ENCODE measurements around the gene COPS8. TPM values are rescaled to one million over a fixed set of nuclear protein-coding genes. Genes with fewer than 3 reads are reported as not detected.

COPS8 gene
- total RNA-seq, 1 donor from 2014 or later = 76.1 TPM

DNA sequence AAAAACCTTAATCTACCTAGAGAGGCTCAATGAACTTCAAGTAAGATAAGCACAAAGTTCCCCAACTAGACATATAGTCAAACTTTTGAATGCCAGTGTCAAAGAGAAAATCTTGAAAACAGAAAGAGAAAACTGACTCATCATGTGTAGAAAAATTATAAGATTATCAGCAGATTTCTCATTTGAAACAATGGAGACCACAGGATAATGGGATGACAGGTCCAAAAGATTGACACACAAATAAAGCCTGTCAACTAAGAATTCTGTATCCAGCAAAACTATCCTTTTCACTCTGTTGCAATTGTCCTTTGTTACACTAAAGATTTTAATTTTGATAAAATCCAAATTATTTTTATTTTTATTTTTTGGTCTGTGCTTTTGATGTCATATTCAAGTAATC is 61.6 kb downstream of the COPS8 start:
- H3K36me3 ChIP-seq (ENCODE audit: insufficient read depth, low read length) = no peaks in the 10 kb centered on the region
- TF ChIP-seq EZH2 (IDR thresholded peaks at IDR 0.05; ENCODE audit: insufficient read depth, low read length) (no peak), CTCF (IDR thresholded peaks at IDR 0.05; ENCODE audit: insufficient read depth, low read depth, low read length) (no peak)
- no peaks in the 10 kb centered on the region for H3K79me2 ChIP-seq (ENCODE audit: insufficient read depth, low read length)
- no peak overlapping the region for H3K27ac ChIP-seq (ENCODE audit: low read depth, low read length)
- Mint-ChIP-seq H3K27ac (ENCODE audit: unreplicated experiment) (no peak overlapping the region), H3K36me3 (ENCODE audit: low read depth, unreplicated experiment) (peaks cover 7% of the 10 kb centered on the region), H3K4me3 (ENCODE audit: unreplicated experiment) (no peak overlapping the region), H3K9me3 (ENCODE audit: unreplicated experiment) (peaks cover 31% of the 10 kb centered on the region), H3K27me3 (ENCODE audit: low read depth, unreplicated experiment) (peaks cover 10% of the 10 kb centered on the region), H3K4me1 (ENCODE audit: low read depth, unreplicated experiment) (peaks cover 10% of the 10 kb centered on the region)
- H2AFZ ChIP-seq (ENCODE audit: low read depth, low read length) = no peak overlapping the region
- no peaks in the 10 kb centered on the region for H4K20me1 ChIP-seq (ENCODE audit: insufficient read depth, low read length)
- no peak overlapping the region for H3K4me3 ChIP-seq (ENCODE audit: insufficient read depth, low read depth, low read length)
- DNase-seq (ENCODE audit: low read depth) (no peak), FAIRE-seq (no peak)
- no peaks in the 10 kb centered on the region for H3K4me1 ChIP-seq (ENCODE audit: insufficient read depth, low read length)
- H3K9ac ChIP-seq (ENCODE audit: low read length) = no peak overlapping the region
- no peaks in the 10 kb centered on the region for H3K27me3 ChIP-seq (ENCODE audit: insufficient read depth, low read length)
- peaks cover 13% of the 10 kb centered on the region for H3K9me3 ChIP-seq (ENCODE audit: insufficient read depth, low read depth, low read length)
- H3K4me2 ChIP-seq (ENCODE audit: low read length) = no peak overlapping the region

DNA sequence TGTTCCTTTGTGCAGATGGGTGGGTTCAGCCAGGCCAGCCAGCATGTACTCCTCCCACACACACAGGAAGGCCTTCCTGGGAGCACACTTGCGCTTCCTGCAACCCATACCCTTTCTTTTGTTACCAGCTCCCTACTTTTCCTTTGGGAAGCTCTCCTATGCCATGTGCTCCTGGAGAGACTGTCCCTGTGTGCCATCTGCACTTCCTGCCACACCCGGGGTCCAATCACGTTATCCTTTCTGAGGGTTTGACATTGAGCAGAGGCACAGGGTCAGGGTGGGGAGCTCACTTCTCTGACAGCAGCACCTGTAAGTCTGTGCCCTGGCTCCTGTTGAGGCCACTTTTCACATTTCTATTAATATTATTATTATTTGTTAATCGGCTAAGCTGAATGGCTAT is 62.9 kb downstream of the COPS8 start:
- H3K36me3 ChIP-seq (ENCODE audit: insufficient read depth, low read length) = no peaks in the 10 kb centered on the region
- no peaks in the 10 kb centered on the region for H3K27me3 ChIP-seq (ENCODE audit: insufficient read depth, low read length)
- TF ChIP-seq EZH2 (IDR thresholded peaks at IDR 0.05; ENCODE audit: insufficient read depth, low read length) (no peak), CTCF (IDR thresholded peaks at IDR 0.05; ENCODE audit: insufficient read depth, low read depth, low read length) (no peak)
- H3K27me3 Mint-ChIP-seq (ENCODE audit: low read depth, unreplicated experiment) = peaks cover 10% of the 10 kb centered on the region
- FAIRE-seq = no peak
- no peak overlapping the region for H3K27ac Mint-ChIP-seq (ENCODE audit: unreplicated experiment)
- no peak overlapping the region for H3K27ac ChIP-seq (ENCODE audit: low read depth, low read length)
- no peak overlapping the region for H3K4me2 ChIP-seq (ENCODE audit: low read length)
- no peak overlapping the region for H3K4me3 Mint-ChIP-seq (ENCODE audit: unreplicated experiment)
- no peak overlapping the region for H3K4me3 ChIP-seq (ENCODE audit: insufficient read depth, low read depth, low read length)
- H3K4me1 Mint-ChIP-seq (ENCODE audit: low read depth, unreplicated experiment) = peaks cover 10% of the 10 kb centered on the region
- no peak overlapping the region for H3K9ac ChIP-seq (ENCODE audit: low read length)
- H3K9me3 Mint-ChIP-seq (ENCODE audit: unreplicated experiment) = peaks cover 30% of the 10 kb centered on the region
- H3K9me3 ChIP-seq (ENCODE audit: insufficient read depth, low read depth, low read length) = peaks cover 13% of the 10 kb centered on the region
- no peak for DNase-seq (ENCODE audit: low read depth)
- peaks cover 7% of the 10 kb centered on the region for H3K36me3 Mint-ChIP-seq (ENCODE audit: low read depth, unreplicated experiment)
- no peaks in the 10 kb centered on the region for H4K20me1 ChIP-seq (ENCODE audit: insufficient read depth, low read length)
- H2AFZ ChIP-seq (ENCODE audit: low read depth, low read length) = no peak overlapping the region
- H3K4me1 ChIP-seq (ENCODE audit: insufficient read depth, low read length) = no peaks in the 10 kb centered on the region
- no peaks in the 10 kb centered on the region for H3K79me2 ChIP-seq (ENCODE audit: insufficient read depth, low read length)

DNA sequence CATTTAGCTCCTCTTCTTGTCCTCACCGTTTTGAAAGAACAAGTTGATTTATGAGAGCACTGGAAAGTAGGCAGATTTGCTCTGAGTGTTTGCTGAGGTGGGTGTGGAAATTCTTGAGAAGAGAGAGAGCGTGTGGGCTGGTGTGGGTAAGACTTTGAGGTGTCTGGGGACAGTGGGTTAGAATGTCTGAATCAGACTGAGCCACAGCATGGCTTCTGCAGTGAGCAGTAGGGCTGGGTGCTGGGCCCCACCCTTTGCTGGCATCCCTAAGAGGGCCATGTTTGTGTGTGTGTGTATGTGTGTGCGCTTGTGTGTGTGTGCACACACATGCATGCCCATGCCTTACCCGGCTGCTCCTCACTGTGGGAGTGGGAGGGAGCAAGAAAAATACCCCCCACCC is 63.7 kb downstream of the COPS8 start:
- Mint-ChIP-seq H3K36me3 (ENCODE audit: low read depth, unreplicated experiment) (peaks cover 7% of the 10 kb centered on the region), H3K27me3 (ENCODE audit: low read depth, unreplicated experiment) (peaks cover 4% of the 10 kb centered on the region), H3K4me1 (ENCODE audit: low read depth, unreplicated experiment) (peaks cover 12% of the 10 kb centered on the region), H3K27ac (ENCODE audit: unreplicated experiment) (no peak overlapping the region), H3K4me3 (ENCODE audit: unreplicated experiment) (no peak overlapping the region), H3K9me3 (ENCODE audit: unreplicated experiment) (peaks cover 26% of the 10 kb centered on the region)
- no peaks in the 10 kb centered on the region for H3K4me1 ChIP-seq (ENCODE audit: insufficient read depth, low read length)
- H3K9ac ChIP-seq (ENCODE audit: low read length) = no peak overlapping the region
- H3K9me3 ChIP-seq (ENCODE audit: insufficient read depth, low read depth, low read length) = peaks cover 13% of the 10 kb centered on the region
- DNase-seq (ENCODE audit: low read depth) (peak; percentile 61), FAIRE-seq (no peak)
- H3K4me2 ChIP-seq (ENCODE audit: low read length) = no peak overlapping the region
- H3K27me3 ChIP-seq (ENCODE audit: insufficient read depth, low read length) = no peaks in the 10 kb centered on the region
- no peaks in the 10 kb centered on the region for H3K79me2 ChIP-seq (ENCODE audit: insufficient read depth, low read length)
- no peaks in the 10 kb centered on the region for H3K36me3 ChIP-seq (ENCODE audit: insufficient read depth, low read length)
- no peak overlapping the region for H2AFZ ChIP-seq (ENCODE audit: low read depth, low read length)
- no peaks in the 10 kb centered on the region for H4K20me1 ChIP-seq (ENCODE audit: insufficient read depth, low read length)
- TF ChIP-seq EZH2 (IDR thresholded peaks at IDR 0.05; ENCODE audit: insufficient read depth, low read length) (no peak), CTCF (IDR thresholded peaks at IDR 0.05; ENCODE audit: insufficient read depth, low read depth, low read length) (no peak)
- H3K4me3 ChIP-seq (ENCODE audit: insufficient read depth, low read depth, low read length) = no peak overlapping the region
- no peak overlapping the region for H3K27ac ChIP-seq (ENCODE audit: low read depth, low read length)
